ENCODE measurements around the gene TAF1B.

GRCh38 chr2:9800639-9800974 lies 42.7 kb upstream of the TAF1B start:
- TF ChIP-seq POLR2A (IDR thresholded peaks at IDR 0.05): no peak
- TF ChIP-seq EP300 (IDR thresholded peaks at IDR 0.05): no peak

All from ovary (tissue), 1 donor.